Fibroblast of peridontal ligament (primary cell): ENCODE results near the gene TTC9.

ENCODE experiments used
- DNase-seq: peaks from one replicate; pipeline ENCODE4 v3.0.0-alpha.2; 2010; ENCODE audit errors: extremely low read depth

Gene TTC9

DNA sequence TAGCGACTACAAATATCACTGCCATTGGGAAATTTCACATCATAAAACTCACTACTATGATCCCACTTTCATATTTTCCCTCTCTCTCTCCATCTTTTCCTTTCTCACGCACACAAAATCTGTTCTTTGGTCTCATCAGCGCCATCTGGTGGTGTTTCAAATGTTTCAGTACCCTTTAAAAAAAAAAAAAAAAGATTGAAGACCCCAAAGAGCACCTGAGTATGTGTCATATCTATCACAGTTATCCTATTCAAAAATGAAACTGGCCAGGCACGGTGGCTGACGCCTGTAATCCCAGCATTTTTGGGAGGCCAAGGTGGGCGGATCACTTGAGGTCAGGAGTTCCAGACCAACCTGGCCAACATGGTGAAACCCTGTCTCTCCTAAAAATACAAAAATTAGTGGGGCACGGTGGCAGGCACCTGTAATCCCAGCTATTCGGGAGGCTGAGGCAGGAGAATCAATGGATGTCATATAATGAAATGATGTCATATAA is 72.4 kb downstream of the TTC9 start:
- DNase-seq, result peak; percentile 75

- DNase-seq, result no peak
These were observed 74.8 kb downstream of the TTC9 start for GRCh38 chr14:70716483-70716882.

GRCh38 chr14:70716958-70717357 is 75.2 kb downstream of the TTC9 start:
- DNase-seq, result no peak

- no peak for DNase-seq
These were observed 76.8 kb downstream of the TTC9 start for GRCh38 chr14:70718383-70719118.

GRCh38 chr14:70721542-70721941 is 79.8 kb downstream of the TTC9 start:
- no peak for DNase-seq

- DNase-seq, result no peak
These were observed 80.7 kb downstream of the TTC9 start for GRCh38 chr14:70722418-70722817.

DNA sequence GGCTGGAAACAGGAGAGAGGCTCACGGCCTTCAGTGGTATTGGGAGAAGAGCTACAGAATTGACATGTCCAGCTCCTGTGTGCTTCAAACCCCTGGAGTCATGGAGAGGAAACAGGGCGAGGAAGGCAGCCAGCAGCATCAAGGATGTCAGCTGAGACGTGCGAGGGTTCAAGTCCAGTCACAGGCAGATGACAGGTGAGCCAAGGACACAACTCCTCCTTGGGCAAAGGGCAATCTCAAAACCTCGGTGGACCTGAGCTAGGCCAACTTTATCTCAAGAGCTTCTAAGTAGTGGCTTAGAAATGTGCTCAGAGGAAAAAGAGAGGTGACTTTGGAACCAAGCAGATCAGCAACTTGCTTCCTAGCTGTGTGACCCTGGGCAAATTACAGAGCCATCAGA is 81.6 kb downstream of the TTC9 start:
- DNase-seq, result no peak

DNA sequence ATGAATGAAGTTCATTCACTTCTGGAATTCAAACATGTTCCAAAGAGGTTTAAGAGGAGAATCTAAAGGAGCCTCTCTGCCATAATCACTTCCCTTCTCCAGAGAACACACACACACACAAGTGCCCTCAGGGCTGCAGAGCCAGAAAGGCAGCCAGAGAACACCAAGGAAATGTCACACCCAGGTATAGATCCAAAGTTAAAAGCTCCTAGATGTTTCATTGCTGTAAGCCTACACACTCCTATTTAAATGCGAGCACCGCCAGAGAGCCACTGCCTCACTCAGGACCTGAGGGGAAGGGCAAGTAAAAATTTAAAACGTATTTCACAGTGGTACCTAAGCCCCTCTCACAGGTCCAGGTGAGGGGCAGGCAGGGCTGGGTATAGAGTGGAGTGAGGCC is 82.4 kb downstream of the TTC9 start:
- no peak for DNase-seq

DNA sequence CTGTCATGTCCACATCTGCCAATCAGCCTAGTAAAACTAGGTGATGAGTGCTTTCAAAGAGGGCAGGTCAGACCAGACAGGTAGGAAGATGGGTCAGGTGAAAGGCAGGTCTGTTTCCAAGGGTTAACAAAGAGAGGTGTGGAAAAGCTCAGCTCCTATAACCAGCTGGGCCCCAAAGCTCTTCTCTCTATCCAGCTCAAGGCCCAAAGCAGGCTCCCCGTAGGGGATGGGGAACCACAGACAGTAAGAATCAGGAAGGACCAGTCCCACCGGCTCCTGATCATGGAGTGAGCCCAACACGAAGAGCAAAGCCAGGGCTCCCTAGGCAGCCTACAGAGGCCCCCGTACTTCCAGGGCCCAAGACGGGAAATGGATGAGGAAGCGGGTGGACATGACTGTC is 83.2 kb downstream of the TTC9 start:
- no peak for DNase-seq
